K562 (cell line): Measurements from ENCODE around the gene USP28.

Experiments
- CCAR2 ChIP-seq: fragments of 200-400 bp; formaldehyde crosslinking; IDR thresholded peaks from 2 replicates; pipeline ENCODE4 v1.6.1; 2017; ENCODE audit warnings: mild to moderate bottlenecking, low read depth, low read length
- EHMT2 ChIP-seq: fragments of 450-650 bp; IDR thresholded peaks from 2 replicates; pipeline ENCODE4 v1.6.1; 2018; ENCODE audit warnings: antibody characterized with exemption
- EP300 ChIP-seq: IDR thresholded peaks from 2 replicates; pipeline ENCODE4 v1.6.1; 2012; ENCODE audit warnings: low read length, improper control_type of control experiment
- MBD2 ChIP-seq: sonication (generic); IDR thresholded peaks from 2 replicates; pipeline ENCODE4 v1.6.1; 2016; ENCODE audit warnings: low read depth, borderline replicate concordance
- NFE2L1 ChIP-seq: fragments of 450-650 bp; IDR thresholded peaks from 2 replicates; pipeline ENCODE4 v1.6.1; 2016; ENCODE audit warnings: missing genetic modification characterization, low read depth, mild to moderate bottlenecking, missing compliant biosample characterization, moderate library complexity, borderline replicate concordance
- PRPF4 ChIP-seq: fragments of 200-400 bp; formaldehyde crosslinking; IDR thresholded peaks from one replicate; pipeline ENCODE4 v1.6.1; 2017; ENCODE audit warnings: low read length, low read depth, mild to moderate bottlenecking; ENCODE audit not compliant: insufficient read depth, poor library complexity, severe bottlenecking
- RAD51 ChIP-seq: fragments of 450-650 bp; IDR thresholded peaks from 2 replicates; pipeline ENCODE4 v1.7.1; 2016; ENCODE audit warnings: low read depth, mild to moderate bottlenecking, borderline replicate concordance
- XRCC3 ChIP-seq: fragments of 450-650 bp; IDR thresholded peaks from 2 replicates; pipeline ENCODE4 v1.6.1; 2017; ENCODE audit warnings: mild to moderate bottlenecking, moderate library complexity
- ZC3H8 ChIP-seq: fragments of 450-650 bp; IDR thresholded peaks from 2 replicates; pipeline ENCODE4 v1.6.1; 2017
- ZNF830 ChIP-seq: fragments of 250-450 bp; sonication (Bioruptor Pico); IDR thresholded peaks from 2 replicates; pipeline ENCODE4 v1.5.0; 2021; ENCODE audit warnings: mild to moderate bottlenecking
- TF ChIP-seq, protein P1 (sequence below), 3 experiments: IDR thresholded peaks in 2 of 3; conservative IDR thresholded peaks in 1 of 3; 2 replicates each; pipeline ENCODE4 v1.5.1; 2011 to 2012; ENCODE audit warnings: low read length in 3 of 3, mild to moderate bottlenecking in 3 of 3, control low read depth in 2 of 3, improper control_type of control experiment in 1 of 3, inconsistent platforms in 1 of 3, low read depth in 1 of 3, mixed read lengths in 1 of 3, moderate library complexity in 1 of 3; ENCODE audit not compliant: insufficient read depth in 2 of 3
- TF ChIP-seq, protein P2 (sequence below): sonication (generic); formaldehyde crosslinking; IDR thresholded peaks from 2 replicates; pipeline ENCODE4 v1.8.0; 2022; ENCODE audit warnings: missing genetic modification reagents, mild to moderate bottlenecking, borderline replicate concordance
- TF ChIP-seq, protein P3 (sequence below): IDR thresholded peaks from 2 replicates; pipeline ENCODE4 v1.6.1; 2011; ENCODE audit warnings: borderline replicate concordance, low read depth, mild to moderate bottlenecking, moderate library complexity, low read length; ENCODE audit not compliant: insufficient read depth, poor library complexity, severe bottlenecking

DNA sequence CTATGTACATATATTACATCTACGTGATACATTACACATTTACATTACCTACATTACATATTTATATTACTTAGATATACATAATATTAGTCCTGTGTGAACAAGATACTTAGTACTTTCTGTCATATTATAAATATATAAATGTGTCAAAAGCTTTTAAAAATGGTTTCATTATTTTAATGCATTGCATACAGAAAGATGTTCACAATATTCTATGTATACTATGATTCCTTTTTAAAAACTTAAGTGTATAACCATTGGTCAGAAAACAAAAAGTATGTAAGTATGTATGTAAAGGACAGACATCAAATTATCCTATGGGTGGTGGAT is 101.2 kb downstream of the USP28 start:
- no peak for TF ChIP-seq PRPF4
- no peak for TF ChIP-seq NFE2L1 (tag)
- no peak for TF ChIP-seq MBD2
- no peak for TF ChIP-seq RAD51
- TF ChIP-seq EHMT2, result no peak
- no peak for TF ChIP-seq EP300
- TF ChIP-seq CCAR2, result no peak
- TF ChIP-seq, protein P1, sequence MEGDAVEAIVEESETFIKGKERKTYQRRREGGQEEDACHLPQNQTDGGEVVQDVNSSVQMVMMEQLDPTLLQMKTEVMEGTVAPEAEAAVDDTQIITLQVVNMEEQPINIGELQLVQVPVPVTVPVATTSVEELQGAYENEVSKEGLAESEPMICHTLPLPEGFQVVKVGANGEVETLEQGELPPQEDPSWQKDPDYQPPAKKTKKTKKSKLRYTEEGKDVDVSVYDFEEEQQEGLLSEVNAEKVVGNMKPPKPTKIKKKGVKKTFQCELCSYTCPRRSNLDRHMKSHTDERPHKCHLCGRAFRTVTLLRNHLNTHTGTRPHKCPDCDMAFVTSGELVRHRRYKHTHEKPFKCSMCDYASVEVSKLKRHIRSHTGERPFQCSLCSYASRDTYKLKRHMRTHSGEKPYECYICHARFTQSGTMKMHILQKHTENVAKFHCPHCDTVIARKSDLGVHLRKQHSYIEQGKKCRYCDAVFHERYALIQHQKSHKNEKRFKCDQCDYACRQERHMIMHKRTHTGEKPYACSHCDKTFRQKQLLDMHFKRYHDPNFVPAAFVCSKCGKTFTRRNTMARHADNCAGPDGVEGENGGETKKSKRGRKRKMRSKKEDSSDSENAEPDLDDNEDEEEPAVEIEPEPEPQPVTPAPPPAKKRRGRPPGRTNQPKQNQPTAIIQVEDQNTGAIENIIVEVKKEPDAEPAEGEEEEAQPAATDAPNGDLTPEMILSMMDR (IDR thresholded peaks at IDR 0.05 in 2 of 3, conservative IDR thresholded peaks at IDR 0.05 in 1 of 3; ENCODE audit: insufficient read depth in 2 of 3, low read depth in 1 of 3, low read length in 3 of 3), result no peak
- no peak for TF ChIP-seq ZC3H8
- TF ChIP-seq ZNF830 (CRISPR knock-in tag), result no peak
- TF ChIP-seq XRCC3, result no peak
- TF ChIP-seq, protein P2, sequence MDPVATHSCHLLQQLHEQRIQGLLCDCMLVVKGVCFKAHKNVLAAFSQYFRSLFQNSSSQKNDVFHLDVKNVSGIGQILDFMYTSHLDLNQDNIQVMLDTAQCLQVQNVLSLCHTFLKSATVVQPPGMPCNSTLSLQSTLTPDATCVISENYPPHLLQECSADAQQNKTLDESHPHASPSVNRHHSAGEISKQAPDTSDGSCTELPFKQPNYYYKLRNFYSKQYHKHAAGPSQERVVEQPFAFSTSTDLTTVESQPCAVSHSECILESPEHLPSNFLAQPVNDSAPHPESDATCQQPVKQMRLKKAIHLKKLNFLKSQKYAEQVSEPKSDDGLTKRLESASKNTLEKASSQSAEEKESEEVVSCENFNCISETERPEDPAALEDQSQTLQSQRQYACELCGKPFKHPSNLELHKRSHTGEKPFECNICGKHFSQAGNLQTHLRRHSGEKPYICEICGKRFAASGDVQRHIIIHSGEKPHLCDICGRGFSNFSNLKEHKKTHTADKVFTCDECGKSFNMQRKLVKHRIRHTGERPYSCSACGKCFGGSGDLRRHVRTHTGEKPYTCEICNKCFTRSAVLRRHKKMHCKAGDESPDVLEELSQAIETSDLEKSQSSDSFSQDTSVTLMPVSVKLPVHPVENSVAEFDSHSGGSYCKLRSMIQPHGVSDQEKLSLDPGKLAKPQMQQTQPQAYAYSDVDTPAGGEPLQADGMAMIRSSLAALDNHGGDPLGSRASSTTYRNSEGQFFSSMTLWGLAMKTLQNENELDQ (CRISPR knock-in tag), result no peak
- TF ChIP-seq, protein P3, sequence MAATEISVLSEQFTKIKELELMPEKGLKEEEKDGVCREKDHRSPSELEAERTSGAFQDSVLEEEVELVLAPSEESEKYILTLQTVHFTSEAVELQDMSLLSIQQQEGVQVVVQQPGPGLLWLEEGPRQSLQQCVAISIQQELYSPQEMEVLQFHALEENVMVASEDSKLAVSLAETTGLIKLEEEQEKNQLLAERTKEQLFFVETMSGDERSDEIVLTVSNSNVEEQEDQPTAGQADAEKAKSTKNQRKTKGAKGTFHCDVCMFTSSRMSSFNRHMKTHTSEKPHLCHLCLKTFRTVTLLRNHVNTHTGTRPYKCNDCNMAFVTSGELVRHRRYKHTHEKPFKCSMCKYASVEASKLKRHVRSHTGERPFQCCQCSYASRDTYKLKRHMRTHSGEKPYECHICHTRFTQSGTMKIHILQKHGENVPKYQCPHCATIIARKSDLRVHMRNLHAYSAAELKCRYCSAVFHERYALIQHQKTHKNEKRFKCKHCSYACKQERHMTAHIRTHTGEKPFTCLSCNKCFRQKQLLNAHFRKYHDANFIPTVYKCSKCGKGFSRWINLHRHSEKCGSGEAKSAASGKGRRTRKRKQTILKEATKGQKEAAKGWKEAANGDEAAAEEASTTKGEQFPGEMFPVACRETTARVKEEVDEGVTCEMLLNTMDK, result no peak
